DOHH2 (cell line): ENCODE results near the gene AAMP.
"Not testable (repeated sequence)": the region's sequence is repeated elsewhere in the genome, so short reads cannot be mapped to it uniquely, and the experiment has no call there.

Experiments
- H3F3A ChIP-seq: fragments of 200-600 bp; sonication (generic), shearing (Covaris generic); 2 replicates; pipeline ENCODE4 v1.6.0; 2016; ENCODE audit warnings: antibody characterized with exemption, mild to moderate bottlenecking; ENCODE audit not compliant: control insufficient read depth, insufficient read depth
- H3K27ac ChIP-seq: fragments of 200-600 bp; sonication (generic); 2 replicates; pipeline ENCODE4 v1.5.1; 2014; ENCODE audit warnings: low read depth, mild to moderate bottlenecking, low read length, moderate library complexity
- H3K27me3 ChIP-seq: fragments of 200-600 bp; sonication (generic); 2 replicates; pipeline ENCODE4 v1.6.1; 2014; ENCODE audit warnings: mild to moderate bottlenecking, low read length, mixed read lengths; ENCODE audit not compliant: control insufficient read depth
- H3K36me3 ChIP-seq: fragments of 200-600 bp; sonication (generic); 2 replicates; pipeline ENCODE4 v1.6.1; 2014; ENCODE audit warnings: mild to moderate bottlenecking, low read length, moderate library complexity, mixed read lengths; ENCODE audit not compliant: control insufficient read depth
- H3K4me1 ChIP-seq: fragments of 200-600 bp; sonication (generic); 2 replicates; pipeline ENCODE4 v1.6.1; 2014; ENCODE audit warnings: mild to moderate bottlenecking, low read length, mixed read lengths; ENCODE audit not compliant: control insufficient read depth
- H3K4me2 ChIP-seq: fragments of 200-600 bp; sonication (generic); 2 replicates; pipeline ENCODE4 v1.6.0; 2014; ENCODE audit warnings: mild to moderate bottlenecking, low read length, moderate library complexity
- H3K4me3 ChIP-seq: fragments of 200-600 bp; sonication (generic); 2 replicates; pipeline ENCODE4 v1.5.1; 2014; ENCODE audit warnings: mild to moderate bottlenecking, low read length, mixed read lengths
- H3K79me2 ChIP-seq: fragments of 200-600 bp; sonication (generic); 2 replicates; pipeline ENCODE4 v1.6.1; 2014; ENCODE audit warnings: mild to moderate bottlenecking, low read length, mixed read lengths; ENCODE audit not compliant: control insufficient read depth
- H3K9me2 ChIP-seq: fragments of 200-600 bp; sonication (generic); replicated peaks from 2 replicates; pipeline ENCODE4 v1.6.1; 2014; ENCODE audit warnings: mild to moderate bottlenecking, low read length, mixed read lengths; ENCODE audit not compliant: control insufficient read depth
- H3K9me3 ChIP-seq: fragments of 200-600 bp; sonication (generic); 2 replicates; pipeline ENCODE4 v1.6.1; 2014; ENCODE audit warnings: antibody characterized with exemption, low read length, mixed read lengths; ENCODE audit not compliant: control insufficient read depth, insufficient read depth
- H4K20me1 ChIP-seq: fragments of 200-600 bp; sonication (generic); 2 replicates; pipeline ENCODE4 v1.6.0; 2014; ENCODE audit warnings: low read depth, mild to moderate bottlenecking, antibody characterized with exemption, low read length, moderate library complexity; ENCODE audit not compliant: control insufficient read depth, insufficient read depth
- EZH2phosphoT487 ChIP-seq: fragments of 200-600 bp; sonication (generic); IDR thresholded peaks from 2 replicates; pipeline ENCODE4 v1.6.1; 2017; ENCODE audit warnings: borderline replicate concordance, mild to moderate bottlenecking, antibody characterized with exemption, low read length, moderate library complexity, mixed read lengths
- TF ChIP-seq, protein P1 (sequence below): fragments of 200-600 bp; sonication (generic); IDR thresholded peaks from one replicate; pipeline ENCODE4 v1.5.1; 2014; ENCODE audit warnings: antibody characterized with exemption, mild to moderate bottlenecking, low read depth, low read length; ENCODE audit not compliant: poor library complexity, severe bottlenecking

AAMP gene

DNA sequence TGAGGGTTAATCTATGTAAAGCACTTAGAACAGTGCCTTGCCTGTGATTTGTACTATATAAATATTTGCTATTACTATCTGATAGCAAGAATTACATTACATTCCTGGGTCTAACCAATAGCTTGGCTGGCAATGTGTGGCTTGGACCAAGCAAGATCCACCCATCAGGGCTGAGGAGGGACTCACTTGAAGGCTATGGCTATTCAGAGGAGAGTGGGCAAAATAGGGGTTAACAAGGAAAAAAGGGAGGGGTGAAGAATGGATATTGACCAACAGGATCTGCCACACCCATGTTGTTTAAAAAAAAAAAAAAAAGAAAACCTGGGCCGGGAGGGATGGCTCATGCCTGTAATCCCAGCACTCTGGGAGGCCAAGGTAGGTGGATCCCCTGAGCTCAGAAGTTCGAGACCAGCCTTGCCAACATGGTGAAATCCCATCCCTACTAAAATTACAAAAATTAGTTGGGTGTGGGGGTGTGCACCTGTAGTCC lies 42.4 kb upstream of the AAMP start:
- Histone ChIP-seq H3K9me2 (no peaks in the 10 kb centered on the region), H3K4me3 (no peak overlapping the region), H3F3A (no peaks in the 10 kb centered on the region; the same call in 1 of the 2 replicates), H3K27me3 (no peaks in the 10 kb centered on the region), H3K9me3 (no peaks in the 10 kb centered on the region), H3K79me2 (no peaks in the 10 kb centered on the region), H3K36me3 (no peaks in the 10 kb centered on the region), H4K20me1 (no peaks in the 10 kb centered on the region), H3K4me1 (peaks cover 9% of the 10 kb centered on the region), H3K4me2 (no peak overlapping the region), H3K27ac (no peak overlapping the region)
- TF ChIP-seq, protein P1, sequence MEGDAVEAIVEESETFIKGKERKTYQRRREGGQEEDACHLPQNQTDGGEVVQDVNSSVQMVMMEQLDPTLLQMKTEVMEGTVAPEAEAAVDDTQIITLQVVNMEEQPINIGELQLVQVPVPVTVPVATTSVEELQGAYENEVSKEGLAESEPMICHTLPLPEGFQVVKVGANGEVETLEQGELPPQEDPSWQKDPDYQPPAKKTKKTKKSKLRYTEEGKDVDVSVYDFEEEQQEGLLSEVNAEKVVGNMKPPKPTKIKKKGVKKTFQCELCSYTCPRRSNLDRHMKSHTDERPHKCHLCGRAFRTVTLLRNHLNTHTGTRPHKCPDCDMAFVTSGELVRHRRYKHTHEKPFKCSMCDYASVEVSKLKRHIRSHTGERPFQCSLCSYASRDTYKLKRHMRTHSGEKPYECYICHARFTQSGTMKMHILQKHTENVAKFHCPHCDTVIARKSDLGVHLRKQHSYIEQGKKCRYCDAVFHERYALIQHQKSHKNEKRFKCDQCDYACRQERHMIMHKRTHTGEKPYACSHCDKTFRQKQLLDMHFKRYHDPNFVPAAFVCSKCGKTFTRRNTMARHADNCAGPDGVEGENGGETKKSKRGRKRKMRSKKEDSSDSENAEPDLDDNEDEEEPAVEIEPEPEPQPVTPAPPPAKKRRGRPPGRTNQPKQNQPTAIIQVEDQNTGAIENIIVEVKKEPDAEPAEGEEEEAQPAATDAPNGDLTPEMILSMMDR, result no peak
- TF ChIP-seq EZH2phosphoT487, result no peak

DNA sequence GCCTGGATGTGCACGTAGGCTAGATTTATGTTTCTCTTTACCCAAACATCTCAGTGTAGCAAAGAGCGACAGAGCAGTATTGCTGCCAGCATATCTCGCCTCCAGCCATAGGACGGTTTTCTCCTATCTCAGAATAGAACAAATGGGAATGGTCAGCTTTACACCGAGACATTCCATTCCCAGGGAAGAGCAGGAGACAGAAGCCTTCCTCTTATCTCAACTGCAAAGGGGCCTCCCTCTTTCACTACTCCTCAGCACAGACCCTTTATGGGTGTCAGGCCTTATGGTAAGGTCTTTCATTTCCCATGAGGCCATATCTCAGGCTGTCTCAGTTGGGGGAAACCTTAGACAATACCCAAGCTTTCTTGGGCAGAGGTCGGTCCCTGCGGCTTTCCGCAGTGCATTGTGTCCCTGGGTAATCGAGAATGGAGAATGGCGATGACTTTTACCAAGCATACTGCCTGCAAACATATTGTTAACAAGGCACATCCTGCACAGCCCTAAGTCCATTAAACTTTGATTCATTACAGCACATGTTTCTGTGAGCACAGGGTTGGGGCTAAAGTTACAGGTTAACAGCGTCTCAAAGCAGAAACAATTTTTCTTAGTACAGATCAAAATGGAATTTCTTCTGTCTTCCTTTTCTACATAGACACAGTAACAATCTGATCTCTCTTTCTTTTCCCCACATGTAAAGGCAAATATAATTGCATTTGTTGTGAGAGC lies 41.8 kb upstream of the AAMP start:
- H3K4me1 ChIP-seq, result not testable (repeated sequence)

DNA sequence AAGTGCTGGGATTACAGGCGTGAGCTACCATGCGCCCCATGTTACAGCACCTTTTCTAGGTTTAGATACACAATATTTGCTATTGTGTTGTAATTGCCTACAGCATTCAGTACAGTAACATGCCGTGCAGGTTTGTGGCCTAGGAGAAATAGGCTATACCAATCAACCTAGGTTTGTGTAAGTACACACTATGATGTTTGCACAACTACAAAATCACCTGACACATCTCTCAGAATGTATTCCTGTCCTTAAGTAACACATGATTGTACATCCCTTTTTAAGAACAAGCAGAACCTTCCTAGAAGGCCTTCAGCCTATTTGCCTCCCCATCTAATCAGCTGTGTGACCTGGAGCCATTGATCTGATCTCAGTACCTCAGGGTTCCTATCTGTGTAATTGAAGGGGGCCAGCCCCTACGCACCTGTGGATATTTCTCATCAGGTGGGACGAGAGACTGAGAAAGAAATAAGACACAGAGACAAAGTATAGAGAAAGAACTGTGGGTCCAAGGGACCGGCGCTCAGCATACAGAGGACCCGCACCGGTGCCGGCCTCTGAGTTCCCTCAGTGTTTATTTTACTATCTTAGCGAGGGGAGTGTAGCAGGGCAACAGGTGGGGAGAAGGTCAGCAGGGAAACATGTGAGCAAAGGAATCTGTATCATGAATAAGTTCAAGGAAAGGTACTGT lies 41.1 kb upstream of the AAMP start:
- no peak overlapping the region for H3K4me2 ChIP-seq
- H3K27ac ChIP-seq, result no peak overlapping the region

More for the DNA sequence above, 41.8 kb upstream of the AAMP start:
- H3K27ac ChIP-seq, H3K4me2 ChIP-seq, H4K20me1 ChIP-seq, H3K9me2 ChIP-seq, H3K36me3 ChIP-seq, H3K9me3 ChIP-seq, H3K4me3 ChIP-seq, H3F3A ChIP-seq, H3K79me2 ChIP-seq, H3K27me3 ChIP-seq: not testable (repeated sequence)

More for the DNA sequence above, 41.1 kb upstream of the AAMP start:
- no peaks in the 10 kb centered on the region for H3K36me3 ChIP-seq
- peaks cover 6% of the 10 kb centered on the region for H3K4me1 ChIP-seq
- no peaks in the 10 kb centered on the region for H3K79me2 ChIP-seq
- no peaks in the 10 kb centered on the region for H4K20me1 ChIP-seq
- no peak overlapping the region for H3K4me3 ChIP-seq
- H3K9me2 ChIP-seq, result no peaks in the 10 kb centered on the region
- H3K27me3 ChIP-seq, result no peaks in the 10 kb centered on the region
- no peaks in the 10 kb centered on the region for H3K9me3 ChIP-seq
- no peaks in the 10 kb centered on the region; the same call in 1 of the 2 replicates for H3F3A ChIP-seq
- TF ChIP-seq, protein P1, result no peak
- no peak for TF ChIP-seq EZH2phosphoT487
